Hippocampal formation (tissue), 2 donors: ENCODE measurements around the gene DQX1.

Experiments
- DNase-seq, 2 donors: peaks; one replicate each; lab custom pipeline; 2025; lab: John Stamatoyannopoulos, UW

Gene DQX1

DNA sequence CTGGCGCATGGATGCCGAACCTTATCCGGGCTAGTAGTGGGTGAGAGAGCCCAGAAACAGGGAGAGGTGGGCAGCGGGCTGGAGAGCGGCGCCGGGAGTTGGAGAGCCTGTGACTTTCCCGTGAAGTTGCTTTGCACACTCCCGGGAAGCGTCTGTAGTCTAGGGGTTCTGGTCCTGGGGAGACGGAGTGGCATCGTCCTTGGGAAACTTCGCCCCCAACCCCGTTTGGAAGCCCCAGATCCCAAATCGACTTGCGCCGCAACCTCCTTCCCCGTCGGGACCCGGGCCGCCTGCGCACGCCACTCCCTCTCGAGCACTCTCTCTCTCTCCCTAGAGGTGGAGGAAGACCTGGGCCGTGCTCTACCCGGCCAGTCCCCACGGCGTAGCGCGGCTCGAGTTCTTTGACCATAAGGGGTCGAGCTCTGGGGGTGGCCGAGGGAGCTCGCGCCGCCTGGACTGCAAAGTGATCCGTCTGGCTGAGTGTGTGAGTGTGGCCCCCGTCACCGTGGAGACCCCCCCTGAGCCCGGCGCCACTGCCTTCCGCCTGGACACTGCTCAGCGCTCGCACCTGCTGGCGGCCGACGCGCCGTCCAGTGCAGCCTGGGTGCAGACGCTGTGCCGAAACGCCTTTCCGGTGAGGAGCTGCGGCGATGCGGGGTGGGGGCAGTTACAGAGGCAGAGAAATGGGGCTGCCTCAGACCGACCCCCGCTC, 28.9 kb upstream of the DQX1 start:
- DNase-seq: no peak

DNA sequence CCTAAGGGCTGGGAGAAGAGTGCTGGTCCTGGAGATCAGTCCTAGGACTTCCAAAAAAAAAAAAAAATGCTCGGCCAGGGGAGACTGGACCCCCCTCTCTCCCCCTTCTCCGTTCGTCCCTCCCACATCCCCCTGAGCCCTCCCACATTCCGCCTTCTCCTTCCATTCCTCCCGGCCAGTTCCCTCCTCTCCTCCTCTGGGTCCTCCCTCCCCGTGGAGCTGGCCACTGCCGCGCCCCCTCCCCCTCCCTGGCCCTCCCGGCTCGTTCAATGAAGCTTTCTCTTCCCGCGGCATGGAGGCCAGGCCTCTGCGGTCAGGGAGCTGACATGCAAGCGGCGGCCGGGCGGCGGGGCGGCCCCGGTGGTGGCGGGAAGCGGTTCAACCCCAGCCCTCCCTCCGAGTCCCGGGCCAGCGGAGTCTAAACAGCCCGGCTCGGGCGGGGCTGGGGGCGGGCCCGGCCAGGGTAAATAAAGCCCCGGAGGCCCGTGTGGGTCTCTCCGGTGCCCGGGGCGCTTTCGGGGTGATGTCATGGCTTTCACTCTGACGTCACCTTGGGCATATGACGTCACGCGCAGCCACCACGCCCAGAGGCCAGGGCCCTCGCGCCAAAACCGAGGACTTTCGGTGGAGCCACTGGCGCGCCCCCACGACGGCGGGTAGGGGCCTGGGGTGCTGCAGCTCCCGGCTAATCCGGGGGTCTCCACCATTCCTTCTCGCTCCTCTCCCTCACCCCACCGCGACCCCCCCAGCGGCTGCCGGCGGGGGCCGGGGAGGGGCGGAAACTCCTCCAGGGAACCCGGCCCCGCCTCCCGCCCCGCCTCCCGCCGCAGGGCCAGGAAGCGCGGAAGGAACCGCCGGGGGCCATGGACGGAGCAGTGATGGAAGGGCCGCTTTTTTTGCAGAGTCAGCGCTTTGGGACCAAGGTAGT, 28.1 kb upstream of the DQX1 start, which contains the start of the genes DOK1 and LOXL3:
Gene DOK1 (plus strand): TSS at position 829 of the 928 bp plus-strand sequence. CDS start 35 bp downstream, at position 864.
Gene LOXL3 (minus strand): TSS at position 51 of the 928 bp plus-strand sequence. CDS start 1,308 bp downstream, outside the sequence.
- DNase-seq: peak; percentile 46 to 69

DNA sequence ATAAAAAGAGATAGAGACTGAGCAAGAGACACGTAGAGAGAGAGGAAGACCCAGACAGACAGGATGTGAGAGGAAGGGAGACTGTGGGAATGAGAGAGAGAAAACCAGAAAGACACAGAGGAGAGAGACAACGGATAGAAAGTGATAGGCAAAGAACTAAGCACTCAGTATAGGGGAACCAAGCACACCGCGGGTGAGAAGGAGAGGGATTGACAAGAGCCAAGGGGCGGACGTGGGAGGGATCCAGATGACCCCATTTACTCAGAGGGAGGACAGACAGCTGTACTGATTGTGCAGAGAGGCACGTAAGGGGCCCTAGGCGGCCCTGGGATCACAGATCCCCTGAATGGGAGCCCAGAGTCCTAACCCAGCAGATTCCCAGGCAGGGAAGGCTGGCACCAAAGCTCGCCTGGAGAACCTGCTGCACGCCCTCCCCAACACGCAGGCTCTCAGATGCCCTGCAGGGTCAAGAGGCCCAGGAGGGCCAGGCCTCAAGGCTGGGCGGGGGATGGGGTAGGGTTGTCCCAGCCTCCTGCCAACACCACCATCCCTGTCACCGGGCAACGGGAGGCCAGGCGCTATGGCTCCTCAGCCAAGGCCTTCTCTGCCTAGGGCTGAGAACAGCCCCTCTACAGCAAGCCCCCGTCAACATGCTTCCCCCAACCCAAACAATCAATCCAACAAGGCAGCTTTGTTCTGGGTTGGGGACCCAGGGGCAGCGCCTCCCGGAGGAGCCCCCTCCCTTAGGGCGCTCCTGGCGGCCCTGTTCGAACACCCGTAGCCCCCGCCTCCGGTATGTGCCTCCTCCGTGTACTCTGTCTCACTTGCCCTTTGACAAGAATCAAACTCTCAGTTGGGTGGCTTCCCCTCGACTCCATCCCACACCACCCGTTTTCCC, 27.1 kb upstream of the DQX1 start:
- DNase-seq: no peak

- no peak for DNase-seq
Measured at GRCh38 chr2:74551942-74552913, 26.2 kb upstream of the DQX1 start.

DNA sequence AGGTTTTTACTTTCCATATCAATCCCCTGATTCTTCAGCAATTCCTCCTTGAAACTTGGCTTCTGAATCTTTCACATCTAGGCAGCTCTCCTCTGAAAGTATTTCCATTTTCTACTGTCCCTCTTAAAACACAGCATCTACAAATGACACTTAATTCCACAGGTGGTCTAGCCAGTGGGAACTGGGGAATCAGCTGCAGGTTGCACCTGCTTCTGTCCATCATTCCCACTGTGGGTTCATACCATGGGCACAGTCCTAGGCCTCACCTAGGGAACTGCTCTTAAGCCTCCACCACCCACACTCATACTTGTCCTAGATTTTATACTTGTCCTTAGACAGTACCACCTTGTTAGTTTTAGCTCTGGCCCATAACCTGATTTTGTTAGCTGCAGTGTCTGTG, 25.5 kb upstream of the DQX1 start:
- DNase-seq: no peak

DNA sequence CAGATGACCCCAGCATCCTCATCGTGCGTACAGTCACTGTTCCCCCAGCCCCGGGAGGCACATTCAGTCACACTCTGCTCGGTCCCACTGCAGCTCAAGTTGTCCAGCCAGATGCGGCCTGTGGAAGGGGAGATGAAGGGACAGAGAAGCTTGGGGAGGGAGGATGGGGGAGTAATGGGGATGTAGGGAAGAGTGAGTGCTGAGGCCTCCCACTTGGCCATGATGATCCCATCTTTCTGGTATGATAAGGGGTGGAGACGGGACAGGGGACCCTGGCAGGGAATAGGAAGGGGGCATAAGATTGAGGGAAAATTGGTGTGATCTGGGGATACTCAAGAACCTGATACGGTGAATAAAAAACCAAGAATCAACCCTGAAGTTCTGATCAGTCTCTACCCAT, 24.2 kb upstream of the DQX1 start:
- no peak for DNase-seq

- no peak for DNase-seq
Measured at GRCh38 chr2:74548900-74549826, 23.1 kb upstream of the DQX1 start.

- no peak for DNase-seq
Measured at GRCh38 chr2:74548285-74548899, 22.4 kb upstream of the DQX1 start.

DNA sequence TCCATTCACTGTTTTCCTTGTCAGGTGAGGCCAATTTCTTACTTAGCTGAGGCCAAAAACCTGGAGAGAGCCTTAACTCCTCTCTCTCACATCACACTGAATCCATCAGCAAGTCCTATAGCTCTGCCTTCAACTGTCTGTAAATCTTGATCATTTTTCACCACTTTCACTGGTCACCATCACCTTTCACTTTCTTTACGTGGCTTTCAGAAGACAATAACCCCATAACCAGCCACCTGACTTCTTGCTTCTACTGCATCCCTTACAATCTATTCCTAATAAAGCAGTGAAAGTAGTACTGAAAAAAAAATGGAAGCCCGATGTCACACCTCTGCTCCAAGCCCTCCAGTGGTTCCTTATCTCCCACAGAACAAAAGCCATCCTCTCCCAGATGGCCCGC, 20.0 kb upstream of the DQX1 start:
- no peak for DNase-seq

DNA sequence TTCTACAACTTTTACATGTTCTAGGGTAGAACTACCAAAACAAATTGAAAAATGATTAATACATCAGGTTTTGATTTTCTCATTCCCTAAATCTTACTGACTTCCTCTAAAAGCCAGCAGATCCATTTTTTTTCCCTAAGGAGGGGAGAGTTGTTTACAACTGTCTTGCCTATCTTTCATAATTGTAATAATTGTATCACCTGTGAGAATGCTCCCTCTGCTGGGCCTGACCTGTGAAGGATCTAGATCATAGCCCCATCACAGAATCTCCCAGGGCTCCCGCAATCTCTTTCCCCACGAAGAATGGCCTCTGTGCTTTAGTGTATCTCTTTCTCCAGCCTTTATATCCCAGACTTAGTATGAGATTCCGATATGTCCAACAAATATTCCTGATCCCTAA, 18.6 kb upstream of the DQX1 start:
- no peak for DNase-seq

- no peak for DNase-seq
Measured at GRCh38 chr2:74542978-74543377, 16.9 kb upstream of the DQX1 start.

DNA sequence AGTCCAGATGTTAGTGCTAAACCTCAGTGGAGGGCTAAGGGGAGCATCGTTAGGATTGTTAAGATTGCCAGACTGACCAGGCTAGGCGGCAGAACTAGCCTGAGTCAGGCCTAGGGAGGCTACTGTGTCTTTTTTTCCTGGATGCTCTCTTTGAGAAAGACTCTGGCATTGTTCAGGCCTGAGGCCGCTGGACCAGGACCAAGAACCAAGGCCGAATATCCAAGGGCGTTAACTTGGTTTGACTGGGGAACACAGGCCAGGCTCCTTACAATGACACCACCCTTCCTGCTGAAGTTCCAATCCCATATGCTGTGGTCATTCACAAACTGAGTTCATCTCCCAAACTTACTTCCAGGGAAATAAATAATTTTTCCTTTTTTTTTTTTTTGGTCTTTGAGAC, 14.3 kb upstream of the DQX1 start:
- no peak for DNase-seq

- no peak for DNase-seq
Measured at GRCh38 chr2:74538881-74539339, 12.9 kb upstream of the DQX1 start.

GRCh38 chr2:74537140-74537539, 11.1 kb upstream of the DQX1 start:
- DNase-seq: no peak

DNA sequence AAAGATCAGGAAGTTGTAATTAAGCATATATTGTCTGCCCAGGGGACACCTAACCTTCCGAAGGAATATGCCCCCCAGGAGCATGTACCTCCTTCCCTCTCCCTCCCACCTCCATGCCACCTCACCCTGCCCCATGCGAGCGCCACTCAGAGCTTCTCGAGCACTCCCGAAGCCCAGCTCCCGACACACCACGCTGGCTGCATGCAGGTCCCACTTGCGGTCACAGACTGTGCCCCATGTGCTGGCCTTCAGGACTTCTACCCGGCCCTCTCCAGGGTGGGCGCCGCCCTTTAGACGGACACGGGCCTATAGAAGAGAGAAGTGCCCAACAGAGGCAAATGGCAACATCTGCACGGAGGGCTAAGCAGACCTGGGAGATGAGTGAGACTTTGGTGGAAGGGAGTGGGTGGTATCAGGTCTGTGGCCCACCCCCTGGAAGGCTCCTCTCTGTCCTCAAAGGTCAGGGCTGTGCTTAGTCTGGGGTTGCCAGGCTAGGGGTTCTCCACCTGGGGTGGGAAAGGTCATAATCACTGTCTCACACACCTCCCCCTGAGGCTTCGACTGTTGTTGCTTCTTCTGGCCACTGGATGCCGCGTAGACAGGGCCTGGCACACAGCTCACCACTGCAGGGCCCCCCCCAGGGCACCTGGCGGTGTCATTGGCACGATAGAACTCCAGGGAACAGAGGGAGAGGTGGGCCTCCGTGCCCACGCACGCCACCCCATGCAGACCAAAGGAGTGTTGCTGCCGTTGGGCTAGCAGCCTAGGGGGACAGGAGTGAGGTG, 10.3 kb upstream of the DQX1 start:
- no peak for DNase-seq

DNA sequence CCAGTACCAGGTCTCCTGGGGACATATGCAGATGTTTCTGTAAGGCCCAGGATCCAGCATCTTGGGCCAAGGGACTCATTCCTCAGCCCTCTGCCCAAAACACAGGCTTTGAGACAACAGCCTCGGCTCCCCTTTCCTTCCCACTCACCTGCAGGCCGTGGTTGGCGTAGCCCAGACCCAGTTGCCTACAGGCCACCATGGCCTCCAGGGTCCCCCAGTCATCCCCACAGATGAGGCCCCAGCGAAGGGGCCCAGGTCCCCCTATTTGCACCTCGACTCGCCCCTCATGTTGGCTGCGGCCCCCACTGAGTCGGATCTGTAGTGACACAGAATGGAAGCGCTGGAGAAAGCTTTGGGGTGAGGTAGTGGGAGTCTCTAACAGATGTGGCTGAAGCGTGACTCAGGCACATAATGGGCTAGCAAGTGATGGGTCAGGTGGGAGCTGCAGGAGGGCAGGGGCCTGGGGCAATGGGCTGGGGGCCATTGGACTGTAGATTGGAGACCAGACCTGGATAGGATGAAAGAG, 9.5 kb upstream of the DQX1 start:
- DNase-seq: no peak

DNA sequence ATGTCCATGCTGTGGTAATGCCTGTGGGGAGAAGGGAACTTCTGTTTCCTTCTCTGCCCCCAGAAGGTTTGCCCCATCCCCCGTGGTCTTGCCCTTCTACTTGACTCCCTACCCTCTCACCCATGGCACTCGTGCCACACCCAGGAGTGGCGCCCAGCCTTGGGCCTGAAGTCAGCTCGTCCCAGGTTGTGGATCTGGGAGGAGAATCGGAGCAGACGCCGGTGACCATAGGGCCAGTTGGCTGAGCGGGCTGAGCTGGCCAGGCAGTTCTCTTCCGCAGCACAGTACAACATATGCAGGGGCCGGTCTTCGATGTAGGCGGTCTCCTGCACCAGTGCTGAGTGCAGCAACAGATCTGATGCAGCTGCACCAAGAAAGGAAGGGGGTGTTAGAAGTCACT, 8.4 kb upstream of the DQX1 start:
- no peak for DNase-seq

GRCh38 chr2:74533464-74533863, 7.4 kb upstream of the DQX1 start:
- no peak for DNase-seq
